Measurements from ENCODE around the gene PABPN1L. TPM values are rescaled to one million over a fixed set of nuclear protein-coding genes. Genes with fewer than 3 reads are reported as not detected.

Gene PABPN1L
- total and polyA plus RNA-seq, 9 of the 15 experiments (the other 6 are each of a cell fraction or from before 2014, with no cell fraction given) = 0.11 to 0.32 TPM; not detected in 7

DNA sequence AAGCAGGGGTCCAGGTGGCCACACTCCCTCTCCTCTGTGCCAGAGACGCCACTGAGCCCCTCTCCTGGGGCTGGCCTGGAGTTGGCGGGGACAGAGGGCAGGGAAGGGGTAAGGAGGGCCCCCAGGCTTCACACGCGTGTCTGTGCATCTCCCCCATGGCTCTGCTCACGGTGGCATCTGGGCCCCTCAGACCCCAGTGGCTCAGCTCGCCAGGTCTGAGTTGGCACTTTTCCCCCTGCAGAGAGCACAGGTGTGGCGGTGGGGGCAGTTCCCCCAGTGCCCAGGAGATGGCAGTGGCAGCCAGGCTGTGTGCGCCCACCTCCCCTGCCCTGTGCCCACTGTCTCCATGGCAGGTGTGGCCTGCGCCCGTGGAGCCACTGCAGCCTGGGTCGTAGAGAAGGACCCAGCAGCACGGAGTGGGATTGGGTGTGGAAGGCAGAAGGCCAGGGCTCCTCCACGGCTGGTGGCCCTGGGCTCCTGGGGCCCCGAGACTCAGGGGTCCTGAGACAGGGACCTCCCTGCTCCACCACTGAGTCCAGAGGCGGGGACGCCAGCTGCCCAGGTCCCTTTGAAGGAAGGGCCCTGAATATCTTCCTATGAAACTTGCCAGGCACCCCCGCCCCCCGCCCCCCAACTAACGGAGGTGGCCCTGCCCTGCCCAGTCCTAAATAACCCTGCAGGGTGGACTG lies 50.4 kb downstream of the PABPN1L start (continued):
- TF ChIP-seq SIX5 (IDR thresholded peaks at IDR 0.05; ENCODE audit: borderline replicate concordance in 1 of 2, insufficient read depth in 1 of 2, low read depth in 1 of 2, low read length in 2 of 2) (no peak), RBM22 (IDR thresholded peaks at IDR 0.05; ENCODE audit: low read depth, low read length, poor library complexity, severe bottlenecking) (no peak), CTCF (IDR thresholded peaks at IDR 0.05 in 2 of 3, conservative IDR thresholded peaks at IDR 0.05 in 1 of 3; ENCODE audit: insufficient read depth in 2 of 3, low read depth in 1 of 3, low read length in 3 of 3) (peak; percentile 71 to 76 (median 76)), ZNF324 (CRISPR knock-in tag; IDR thresholded peaks at IDR 0.05) (no peak), KAT8 (IDR thresholded peaks at IDR 0.05; ENCODE audit: low read depth) (no peak), ZNF830 (CRISPR knock-in tag; IDR thresholded peaks at IDR 0.05) (no peak), ZKSCAN8 (CRISPR knock-in tag; IDR thresholded peaks at IDR 0.05) (no peak), CSDE1 (IDR thresholded peaks at IDR 0.05) (no peak), ZBTB8A (IDR thresholded peaks at IDR 0.05; ENCODE audit: partially characterized antibody) (no peak), RBFOX2 (IDR thresholded peaks at IDR 0.05; ENCODE audit: low read depth, low read length) (peak; percentile 34; the same call in 1 of the 2 replicates), ZNF57 (CRISPR knock-in tag; IDR thresholded peaks at IDR 0.05) (no peak), ELF4 (CRISPR knock-in tag; IDR thresholded peaks at IDR 0.05) (no peak), RUNX1 (IDR thresholded peaks at IDR 0.05; ENCODE audit: low read depth) (no peak), ZNF274 (IDR thresholded peaks at IDR 0.05; ENCODE audit: borderline replicate concordance, low read depth, low read length) (no peak), DACH1 (IDR thresholded peaks at IDR 0.05; ENCODE audit: partially characterized antibody) (no peak), TEAD2 (tag; IDR thresholded peaks at IDR 0.05) (no peak), ZNF551 (CRISPR knock-in tag; IDR thresholded peaks at IDR 0.05) (no peak), STAG1 (CRISPR knock-in tag; IDR thresholded peaks at IDR 0.05; ENCODE audit: borderline replicate concordance) (peak; percentile 95), KLF13 (tag; IDR thresholded peaks at IDR 0.05; ENCODE audit: borderline replicate concordance, low read depth) (no peak), TCF7L2 (IDR thresholded peaks at IDR 0.05; ENCODE audit: low read depth, low read length) (no peak), ZNF282 (CRISPR knock-in tag; IDR thresholded peaks at IDR 0.05) (0 out of 2 replicates have a peak, but pooled peaks have one; percentile 11), CREM (IDR thresholded peaks at IDR 0.05; ENCODE audit: low read depth) (no peak)

All from K562 (cell line).